Esophagus squamous epithelium (tissue), 5 donors: ENCODE results near the gene ITPA. TPM values are rescaled to one million over a fixed set of nuclear protein-coding genes. Genes with fewer than 3 reads are reported as not detected.

ENCODE experiments used
- DNase-seq: peaks from one replicate; lab custom pipeline; 2025; lab: John Stamatoyannopoulos, UW
- H3K27ac ChIP-seq, 4 donors: fragments of 200-600 bp; sonication (generic); one replicate each; pipeline ENCODE4 v1.5.1; 2016 to 2019; ENCODE audit warnings: mild to moderate bottlenecking in 1 of 4
- H3K27me3 ChIP-seq, 4 donors: fragments of 200-600 bp; sonication (generic); 1 replicate in 3 of 4; 2 replicates in 1 of 4; pipeline versions ENCODE4 v1.5.1 to v1.6.0; 2017 to 2021; ENCODE audit warnings: antibody characterized with exemption in 1 of 4
- H3K36me3 ChIP-seq, 3 donors: fragments of 200-600 bp; sonication (generic); one replicate each; pipeline ENCODE4 v1.5.1; 2016 to 2019
- H3K4me1 ChIP-seq, 3 donors: fragments of 200-600 bp; sonication (generic); one replicate each; pipeline ENCODE4 v1.5.1; 2017 to 2019
- H3K4me3 ChIP-seq, 4 donors: fragments of 200-600 bp; sonication (generic); 1 replicate in 3 of 4; 2 replicates in 1 of 4; pipeline ENCODE4 v1.5.1; 2016 to 2019; ENCODE audit warnings: mild to moderate bottlenecking in 2 of 4, moderate library complexity in 1 of 4
- H3K9me3 ChIP-seq, 3 donors: fragments of 200-600 bp; sonication (generic); one replicate each; pipeline ENCODE4 v1.5.1; 2016 to 2019
- CTCF ChIP-seq, 6 experiments: fragments of 450-650 bp in 4 of 6; fragments of 200-600 bp in 2 of 6; sonication (generic) in 2 of 6; IDR thresholded peaks; one replicate each; pipeline ENCODE4 v1.5.1; 2016 to 2019; ENCODE audit warnings: antibody characterized with exemption in 6 of 6, mild to moderate bottlenecking in 4 of 6, moderate library complexity in 4 of 6
- POLR2A ChIP-seq, 4 donors: fragments of 450-650 bp; IDR thresholded peaks; one replicate each; pipeline ENCODE4 v1.6.1; 2017; ENCODE audit warnings: antibody characterized with exemption in 4 of 4, mild to moderate bottlenecking in 4 of 4, moderate library complexity in 3 of 4
- WGBS, 2 donors: methylation state at CpG; one replicate each; pipeline ENCODE4 v1.1.5; 2018; 5-methylcytosine and 5-hydroxymethylcytosine counted together
- intact Hi-C: fragments of 100-400 bp; cut with DNase I; formaldehyde crosslinking; loops from one replicate; pipeline ENCODE4 v1.15.0; 2022
- total RNA-seq, 4 donors: library from RNA; depleted of rRNA; stranded (reverse); fragments of >200 nt; gene quantifications; one replicate each; pipeline ENCODE4 v1.1.0, GENCODE V29; 2016
- donor health status: DM: yes; HTN: yes; CAD: no.

ITPA gene
- total RNA-seq, 4 donors from 2014 or later: 47.1 to 54.5 (median 48.7) TPM

GRCh38 chr20:3168829-3169590, 40.3 kb upstream of the ITPA start:
- Histone ChIP-seq H3K27ac (peak overlapping the region in 1 of 4 donors; percentile 10), H3K27me3 (peaks cover 0 to 49% (median 0%) of the 10 kb centered on the region in 4 donors), H3K36me3 (no peaks in the 10 kb centered on the region), H3K9me3 (no peaks in the 10 kb centered on the region), H3K4me3 (no peak overlapping the region), H3K4me1 (peaks cover 8 to 39% (median 16%) of the 10 kb centered on the region in 3 donors)
- intact Hi-C loops: no loop called here
- 87 to 93% methylated on average over 5 to 7 of the region's 7 CpGs for WGBS, 2 donors
- no peak for TF ChIP-seq POLR2A (IDR thresholded peaks at IDR 0.05)
- no peak for TF ChIP-seq CTCF (IDR thresholded peaks at IDR 0.05)
- no peak for DNase-seq

DNA sequence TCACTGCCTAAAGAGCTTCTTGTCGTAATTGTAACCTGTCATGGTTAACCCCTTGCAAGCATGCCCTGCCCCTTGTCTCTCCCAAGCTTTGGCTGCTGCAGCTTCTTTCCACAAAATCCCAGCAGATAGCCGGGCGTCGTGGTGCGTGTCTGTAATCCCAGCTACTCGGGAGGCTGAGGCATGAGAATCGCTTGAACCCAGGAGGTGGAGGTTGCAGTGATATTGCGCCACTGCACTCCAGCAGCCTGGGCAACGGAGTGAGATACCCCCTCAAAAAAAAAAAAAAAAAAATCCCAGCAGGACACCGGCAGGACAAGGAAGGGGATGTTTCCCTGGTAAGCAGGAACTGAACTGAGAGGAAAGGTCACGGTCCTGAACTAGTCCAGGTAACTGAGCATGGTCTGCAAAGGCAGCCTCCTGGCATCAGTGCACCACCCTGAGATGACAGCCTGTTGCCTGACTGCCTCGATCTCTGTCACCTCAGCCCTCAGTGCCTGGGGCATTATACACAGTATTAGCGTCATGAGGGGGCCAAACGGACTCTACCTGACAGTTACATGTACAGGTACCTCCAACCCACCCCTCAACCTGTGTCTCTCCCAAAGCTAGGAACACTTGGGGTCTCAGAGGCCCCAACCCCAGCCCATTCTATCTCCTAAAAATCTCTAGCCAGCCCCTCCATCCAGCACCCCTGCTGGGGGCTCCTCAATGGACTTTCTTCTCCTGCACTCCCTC, 37.7 kb upstream of the ITPA start:
- Histone ChIP-seq H3K27me3 (peaks cover 0 to 63% (median 0%) of the 10 kb centered on the region in 4 donors), H3K4me1 (peaks cover 8 to 42% (median 16%) of the 10 kb centered on the region in 3 donors), H3K9me3 (no peaks in the 10 kb centered on the region), H3K36me3 (no peaks in the 10 kb centered on the region), H3K27ac (no peak overlapping the region), H3K4me3 (no peak overlapping the region)
- WGBS, 2 donors: 69 to 75% methylated on average over 7 to 10 of the region's 14 CpGs
- intact Hi-C loops: no loop called here
- TF ChIP-seq CTCF (IDR thresholded peaks at IDR 0.05): no peak
- no peak for TF ChIP-seq POLR2A (IDR thresholded peaks at IDR 0.05)
- DNase-seq: no peak

GRCh38 chr20:3172126-3172932, 37.0 kb upstream of the ITPA start:
- WGBS, 2 donors: 9 to 18% methylated on average over 4 to 5 of the region's 5 CpGs
- intact Hi-C loops: no loop called here
- peak overlapping the region; percentile 74 to 92 (median 88) for H3K4me3 ChIP-seq
- DNase-seq: no peak
- H3K4me1 ChIP-seq: peaks cover 8 to 42% (median 16%) of the 10 kb centered on the region in 3 donors
- H3K27ac ChIP-seq: peak overlapping the region in 1 of 4 donors; percentile 76
- H3K9me3 ChIP-seq: no peaks in the 10 kb centered on the region
- H3K36me3 ChIP-seq: no peaks in the 10 kb centered on the region
- H3K27me3 ChIP-seq: peaks cover 0 to 57% (median 0%) of the 10 kb centered on the region in 4 donors
- TF ChIP-seq CTCF (IDR thresholded peaks at IDR 0.05) (no peak), POLR2A (IDR thresholded peaks at IDR 0.05) (no peak)

- Histone ChIP-seq H3K27me3 (peaks cover 0 to 49% (median 0%) of the 10 kb centered on the region in 4 donors), H3K36me3 (no peaks in the 10 kb centered on the region), H3K4me3 (peak within 1 kb of the TSS; percentile 74 to 92 (median 88)), H3K9me3 (no peaks in the 10 kb centered on the region), H3K4me1 (peaks cover 8 to 37% (median 13%) of the 10 kb centered on the region in 3 donors), H3K27ac (peak within 1 kb of the TSS; percentile 79 to 88 (median 80))
- intact Hi-C loops: no loop called here
- WGBS, 2 donors: no CpG with 5 or more reads among the region's 62 CpGs
- no peak for TF ChIP-seq CTCF (IDR thresholded peaks at IDR 0.05)
- peak in 1 of 4 donors; percentile 66 for TF ChIP-seq POLR2A (IDR thresholded peaks at IDR 0.05)
- DNase-seq: no peak
These were observed 36.2 kb upstream of the ITPA start, which contains the start of gene LZTS3 for GRCh38 chr20:3172933-3173609. Gene LZTS3, minus strand, starts transcription at chr20:3173549. Its CDS starts 6,386 bp downstream, at chr20:3167163.
